NCI-H2171 treated with DMSO at 0.1 percent for 48 hours (cell line): ENCODE results near the gene FAF1.
"Not testable (repeated sequence)": the region's sequence is repeated elsewhere in the genome, so short reads cannot be mapped to it uniquely, and the experiment has no call there.

Source experiments
- DNase-seq: peaks from one replicate; lab custom pipeline; 2025; lab: John Stamatoyannopoulos, UW

FAF1 gene

DNA sequence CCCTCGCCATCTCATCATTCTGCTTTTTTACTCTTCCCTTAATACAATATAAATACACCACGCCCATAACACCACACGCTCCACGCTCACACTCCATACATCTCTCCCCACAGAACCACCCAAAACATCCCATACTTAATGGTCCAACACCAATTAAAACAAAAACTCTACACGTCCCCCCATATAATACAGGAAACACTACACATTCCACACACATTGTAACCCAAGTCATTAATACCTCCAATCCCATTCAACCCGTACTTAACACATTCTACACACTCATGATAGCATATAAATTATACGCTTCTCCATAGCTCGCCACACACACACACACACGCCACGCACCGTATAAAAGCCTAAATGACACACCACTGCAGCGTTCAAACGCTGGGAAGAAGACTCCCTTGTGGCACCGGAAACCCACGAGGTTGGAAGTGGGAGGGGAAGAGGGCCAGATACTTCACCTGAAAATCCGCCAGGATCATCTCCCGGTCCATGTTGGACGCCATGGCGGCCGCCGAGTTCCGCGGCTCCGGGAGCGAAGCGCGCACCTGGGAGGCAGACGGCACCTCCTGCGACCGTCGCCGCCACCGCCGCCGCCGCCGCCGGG is 659 bp downstream of the FAF1 start:
- peak; percentile 51 for DNase-seq

DNA sequence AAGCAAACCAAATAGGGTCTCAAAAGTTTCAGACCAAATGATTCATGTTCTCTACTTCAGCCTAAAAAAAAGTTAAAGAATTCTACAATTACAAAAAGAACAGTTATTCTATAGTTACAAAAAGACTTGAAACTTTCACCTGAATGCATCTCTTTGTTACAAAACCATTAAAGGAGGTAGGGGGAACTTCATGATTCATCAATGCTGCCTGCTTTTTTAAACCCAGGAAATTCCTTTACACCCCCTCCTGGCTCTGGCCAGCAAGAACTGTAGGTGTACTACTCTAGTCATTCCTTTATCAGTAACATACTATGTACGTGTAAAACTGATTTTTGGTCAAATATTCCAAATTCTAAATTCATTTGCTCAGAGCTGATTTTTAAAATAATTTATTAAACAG is 5.0 kb downstream of the FAF1 start:
- no peak for DNase-seq

DNA sequence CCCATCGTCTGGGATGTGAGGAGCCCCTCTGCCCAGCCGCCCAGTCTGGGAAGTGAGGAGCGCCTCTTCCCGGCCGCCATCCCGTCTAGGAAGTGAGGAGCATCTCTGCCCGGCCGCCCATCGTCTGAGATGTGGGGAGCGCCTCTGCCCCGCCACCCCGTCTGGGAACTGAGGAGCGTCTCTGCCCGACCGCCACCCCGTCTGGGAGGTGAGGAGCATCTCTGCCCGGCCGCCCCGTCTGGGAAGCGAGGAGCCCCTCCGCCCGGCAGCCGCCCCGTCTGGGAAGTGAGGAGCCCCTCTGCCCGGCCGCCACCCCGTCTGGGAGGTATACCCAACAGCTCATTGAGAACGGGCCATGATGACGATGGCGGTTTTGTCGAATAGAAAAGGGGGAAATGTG is 7.5 kb downstream of the FAF1 start:
- not testable (repeated sequence) for DNase-seq

DNA sequence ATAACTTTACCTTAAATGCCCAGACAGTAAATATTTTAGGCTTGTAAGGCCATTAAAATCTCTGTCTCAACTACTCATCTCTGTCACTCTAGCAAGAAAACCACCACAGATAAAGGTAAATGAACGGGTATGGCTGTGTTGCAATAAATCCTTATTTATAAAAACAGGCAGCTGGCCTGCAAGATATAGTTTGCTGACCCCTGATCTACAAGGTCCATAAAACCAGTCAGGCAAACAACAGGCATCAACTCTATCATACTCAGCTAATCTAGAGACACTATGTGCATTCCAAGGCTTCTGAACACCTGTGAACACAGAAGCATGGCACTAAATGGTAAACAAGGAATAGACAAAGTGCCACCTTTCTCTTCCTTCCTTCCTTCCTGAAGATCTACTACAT is 9.7 kb downstream of the FAF1 start:
- DNase-seq, result no peak

DNA sequence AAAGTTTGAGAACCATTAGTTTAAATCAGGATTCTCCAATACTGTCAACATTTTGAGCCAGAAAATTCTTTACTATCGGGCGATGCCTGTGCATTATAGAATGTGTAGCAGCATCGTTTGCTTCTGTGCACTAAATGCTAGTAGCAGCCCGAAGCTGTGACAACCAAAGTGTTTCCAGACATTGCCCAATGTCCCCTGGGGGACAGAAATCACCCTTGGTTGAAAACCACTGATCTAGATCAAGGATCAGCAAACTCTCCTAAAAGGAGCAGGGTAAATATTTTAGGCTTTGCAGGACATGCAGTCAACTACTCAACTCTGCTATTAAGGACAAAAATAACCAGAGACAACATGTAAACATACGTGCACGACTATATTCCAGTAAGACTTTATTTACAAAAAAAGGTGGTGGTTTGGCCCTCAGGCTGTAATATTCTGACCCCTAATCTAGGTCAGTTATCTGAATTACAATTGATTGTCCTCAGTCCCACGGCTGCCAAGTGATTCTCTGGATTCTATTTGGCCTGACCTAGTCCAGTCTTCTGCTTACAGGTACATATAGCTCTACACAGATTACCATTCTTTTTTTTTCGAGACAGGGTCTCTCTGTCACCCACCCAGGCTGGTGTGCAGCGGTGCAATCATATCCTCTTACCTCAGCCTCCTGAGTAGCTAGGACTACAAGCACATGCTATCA is 10.6 kb downstream of the FAF1 start:
- DNase-seq, result no peak

DNA sequence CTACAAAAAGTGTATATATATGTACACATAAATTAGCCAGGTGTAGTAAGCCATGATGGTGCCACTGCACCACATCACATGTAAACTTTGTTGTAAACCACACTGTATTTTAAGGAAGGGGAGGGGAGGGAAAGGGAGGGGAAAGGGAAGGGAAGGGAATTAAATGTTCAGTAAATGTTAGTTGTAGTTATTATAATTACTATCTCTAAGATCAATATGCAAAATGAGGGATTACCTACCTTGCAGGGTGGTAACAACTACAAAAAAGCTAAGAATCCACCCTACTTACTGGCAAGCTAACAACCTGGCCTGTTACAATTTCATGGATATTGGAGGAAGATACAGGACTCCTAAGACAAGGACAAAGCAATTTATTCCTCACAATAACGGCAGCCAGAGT is 17.7 kb downstream of the FAF1 start:
- DNase-seq, result no peak

DNA sequence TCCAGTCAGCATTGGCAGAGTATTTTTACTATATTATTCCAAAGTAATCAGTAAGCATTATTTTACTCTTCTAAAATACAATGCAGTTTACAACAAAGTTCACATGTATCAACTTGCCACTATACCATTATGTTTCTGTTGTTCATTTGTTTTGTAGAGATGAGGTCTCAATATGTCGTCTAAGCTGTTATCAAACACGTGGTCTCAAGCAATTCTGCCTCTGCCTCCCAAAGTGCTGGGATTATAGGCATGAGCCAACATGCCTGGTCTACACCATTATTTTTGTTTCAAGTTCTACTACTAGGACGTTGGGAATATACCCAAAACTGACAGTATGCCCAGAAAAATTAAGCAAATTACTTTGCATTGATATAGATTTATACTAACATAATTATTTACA is 19.8 kb downstream of the FAF1 start:
- peak; percentile 60 for DNase-seq

DNA sequence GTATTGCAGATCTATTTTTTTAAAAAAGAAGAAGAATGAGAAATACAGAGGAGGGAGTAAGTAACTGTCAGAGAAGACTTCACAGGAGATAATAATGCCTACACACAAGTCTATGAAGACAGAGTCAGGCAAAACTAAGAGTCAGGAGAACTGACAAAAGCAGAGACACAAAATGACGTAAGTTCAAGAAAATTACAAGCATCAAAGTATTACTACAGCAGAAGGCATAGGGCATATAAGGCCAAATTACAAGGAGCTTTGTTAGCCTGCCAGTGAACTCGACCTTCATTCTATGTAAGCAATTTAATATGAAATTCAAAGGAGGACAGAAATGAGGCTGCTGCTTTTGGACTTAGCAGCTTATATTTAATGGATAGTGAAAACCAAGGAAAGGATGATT is 23.7 kb downstream of the FAF1 start:
- no peak for DNase-seq

DNA sequence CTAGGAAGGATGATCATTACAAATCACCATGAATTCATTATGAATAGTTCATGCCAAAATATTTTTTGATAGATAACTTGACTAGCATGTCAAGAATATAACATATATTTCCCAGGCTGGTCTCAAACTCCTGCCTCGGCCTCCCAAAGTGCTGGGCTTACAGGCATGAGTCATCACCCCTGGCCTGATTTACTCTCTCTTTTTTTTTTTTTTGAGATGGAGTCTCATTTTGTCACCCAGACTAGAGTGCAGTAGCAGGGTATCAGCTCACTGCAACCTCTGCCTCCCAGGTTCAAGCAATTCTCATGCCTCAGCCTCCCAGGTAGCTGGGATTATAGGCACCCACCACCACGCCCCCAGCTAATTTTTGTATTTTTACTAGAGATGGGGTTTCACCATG is 24.8 kb downstream of the FAF1 start:
- not testable (repeated sequence) for DNase-seq

DNA sequence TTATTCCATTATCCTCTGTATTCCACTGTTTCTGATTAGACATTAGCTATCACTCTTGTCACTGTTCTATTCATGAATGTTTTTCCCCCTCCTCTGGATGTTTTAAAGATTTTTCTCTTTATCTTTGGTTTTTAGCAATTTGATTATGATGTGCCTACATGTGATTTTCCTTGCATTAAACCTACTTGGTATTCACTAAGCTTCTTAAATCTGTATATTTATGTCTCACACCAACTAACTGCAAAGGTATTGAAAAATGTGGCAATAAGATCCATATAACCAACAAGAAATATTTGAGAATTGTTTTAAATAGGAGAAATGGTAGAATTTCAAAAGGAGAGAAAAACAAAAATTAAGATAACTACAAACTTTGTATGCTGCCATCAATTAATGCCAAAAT is 25.2 kb downstream of the FAF1 start:
- DNase-seq, result no peak

DNA sequence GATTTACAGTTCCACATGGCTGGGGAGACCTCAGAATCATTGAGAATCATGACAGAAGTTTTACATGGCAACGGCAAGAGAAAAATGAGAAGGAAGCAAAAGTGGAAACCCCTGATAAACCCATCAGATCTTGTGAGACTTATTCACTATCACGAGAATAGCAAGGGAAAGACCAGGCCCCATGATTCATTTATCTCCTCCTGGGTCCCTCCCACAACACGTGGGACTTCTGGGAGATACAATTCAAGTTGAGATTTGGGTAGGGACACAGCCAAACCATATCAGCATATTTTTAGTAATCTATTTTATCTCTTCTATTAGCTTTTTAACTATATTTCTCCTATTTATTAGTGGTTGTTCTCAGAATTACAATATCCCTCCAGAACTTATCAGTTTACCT is 26.3 kb downstream of the FAF1 start:
- not testable (repeated sequence) for DNase-seq

DNA sequence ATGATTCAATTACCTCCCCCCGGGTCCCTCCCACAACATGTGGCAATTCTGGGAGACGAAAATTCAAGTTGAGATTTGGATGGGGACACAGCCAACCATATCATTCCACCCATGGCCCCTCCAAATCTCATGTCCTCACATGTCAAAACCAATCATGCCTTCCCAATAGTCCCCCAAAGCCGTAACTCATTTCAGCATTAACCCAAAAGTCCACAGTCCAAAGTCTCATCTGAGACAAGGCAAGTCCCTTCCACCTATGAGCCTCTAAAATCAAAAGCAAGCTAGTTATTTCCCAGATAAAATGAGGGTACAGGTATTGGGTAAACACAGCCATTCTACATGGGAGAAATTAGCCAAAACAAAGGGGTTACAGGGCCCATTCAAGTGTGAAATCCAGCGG is 28.0 kb downstream of the FAF1 start:
- DNase-seq, result not testable (repeated sequence)

DNA sequence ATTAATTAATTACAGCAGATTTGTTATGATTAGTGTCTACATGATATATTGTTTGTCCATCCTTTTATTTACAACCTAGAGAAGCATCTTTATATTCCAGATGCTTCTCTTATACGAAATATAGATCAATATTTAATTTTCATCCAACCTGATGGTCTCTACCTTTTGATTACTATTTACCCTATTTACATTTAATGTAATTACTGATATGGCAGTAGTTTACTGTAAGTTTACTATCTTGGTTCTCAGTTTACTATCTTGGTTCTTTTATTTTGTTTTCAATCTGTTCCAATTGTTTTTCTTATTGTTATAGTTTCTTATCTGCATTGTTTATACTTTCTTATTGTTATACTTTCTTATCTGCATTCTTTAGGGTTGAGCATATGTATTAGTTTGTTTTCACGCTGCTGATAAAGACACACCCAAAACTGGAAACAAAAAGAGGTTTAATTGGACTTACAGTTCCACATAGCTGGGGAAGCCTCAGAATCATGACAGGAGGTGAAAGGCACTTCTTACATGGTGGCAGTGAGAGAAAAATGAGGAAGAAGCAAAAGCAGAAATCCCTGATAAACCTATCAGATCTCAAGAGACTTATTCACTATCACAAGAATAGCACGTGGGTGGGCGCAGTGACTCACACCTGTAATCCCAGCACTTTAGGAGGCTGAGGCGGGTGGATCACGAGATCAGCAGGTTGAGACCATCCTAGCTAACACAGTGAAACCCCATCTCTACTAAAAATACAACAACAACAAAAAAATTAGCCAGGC is 28.9 kb downstream of the FAF1 start:
- DNase-seq, result no peak

DNA sequence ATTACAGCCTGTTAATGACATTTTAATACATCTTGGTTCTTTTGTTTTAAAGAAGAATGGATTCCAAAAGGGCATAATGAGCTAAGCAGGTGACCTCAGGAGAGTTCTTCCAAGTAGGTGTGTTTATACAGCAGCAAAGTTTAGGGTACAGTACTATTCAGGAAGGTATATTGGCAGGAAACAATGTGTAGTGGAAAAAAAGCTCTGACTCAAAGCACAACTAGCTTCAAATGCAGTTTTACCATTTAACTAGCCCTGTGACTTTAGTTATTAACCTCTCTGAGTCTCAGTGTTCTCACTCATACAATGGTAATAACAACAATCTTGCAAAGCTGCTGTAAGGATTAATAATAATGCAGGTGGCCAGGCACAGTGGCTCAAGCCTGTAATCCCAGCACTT is 29.9 kb downstream of the FAF1 start:
- no peak for DNase-seq

DNA sequence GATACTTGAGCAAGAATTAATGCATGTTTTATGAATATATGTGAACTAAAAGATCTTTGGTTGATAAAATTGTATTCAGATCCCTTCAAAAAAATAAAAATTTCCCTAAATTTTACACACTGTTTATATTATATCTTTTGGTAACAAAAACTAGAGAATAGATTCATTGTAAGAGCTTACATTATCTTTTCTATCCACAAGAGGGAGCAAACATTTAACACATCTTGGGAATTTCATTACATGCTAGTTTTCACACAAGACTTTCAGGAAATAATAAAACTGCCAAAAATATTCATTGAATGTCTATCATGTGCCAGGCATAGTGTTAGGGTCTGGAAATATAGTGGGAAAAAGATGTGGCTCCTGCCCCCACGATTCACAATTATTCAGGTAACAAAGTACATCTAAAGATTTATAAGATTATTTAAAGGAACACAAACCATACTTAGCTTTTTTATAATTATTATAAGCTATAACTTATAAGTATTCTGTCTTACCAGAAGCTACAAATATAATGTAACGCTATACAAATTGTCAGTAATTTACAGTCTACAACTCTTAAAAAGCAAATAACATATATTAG is 30.6 kb downstream of the FAF1 start:
- DNase-seq, result peak; percentile 41

DNA sequence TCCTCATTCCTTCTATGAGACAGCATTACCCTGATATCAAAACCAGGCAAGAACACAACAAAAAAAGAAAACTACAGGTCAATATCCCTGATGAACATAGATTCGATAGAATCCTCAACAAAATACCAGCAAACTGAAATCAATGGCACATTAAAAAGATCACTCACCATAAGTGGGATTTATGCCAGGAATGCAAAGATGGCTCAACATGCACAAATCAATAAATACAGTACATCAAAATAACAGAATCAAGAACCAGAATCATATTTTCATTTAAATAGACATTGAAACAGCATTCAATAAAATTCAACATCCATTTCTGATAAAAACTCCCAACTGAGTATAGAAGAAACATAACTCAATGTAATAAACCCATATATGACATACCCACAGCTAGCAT is 36.5 kb downstream of the FAF1 start:
- no peak for DNase-seq

DNA sequence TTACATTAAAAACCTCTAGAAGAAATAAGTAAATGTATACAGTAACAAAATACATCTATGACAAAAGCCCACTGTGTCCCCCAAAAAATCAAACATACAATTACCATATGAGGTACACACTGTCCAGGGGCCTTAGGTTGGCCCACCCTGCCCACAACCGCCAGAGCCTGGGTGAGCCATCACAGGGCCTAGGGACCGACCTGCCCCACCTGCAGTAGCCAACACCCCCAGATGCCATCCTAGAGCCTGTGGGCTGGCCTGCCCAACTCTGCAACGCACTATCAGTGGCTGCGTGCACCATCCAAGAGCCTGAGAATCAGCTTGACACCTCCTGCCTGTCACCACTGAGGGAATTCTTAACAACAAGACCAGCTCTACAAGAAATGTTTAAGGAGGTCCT is 39.0 kb downstream of the FAF1 start:
- no peak for DNase-seq

DNA sequence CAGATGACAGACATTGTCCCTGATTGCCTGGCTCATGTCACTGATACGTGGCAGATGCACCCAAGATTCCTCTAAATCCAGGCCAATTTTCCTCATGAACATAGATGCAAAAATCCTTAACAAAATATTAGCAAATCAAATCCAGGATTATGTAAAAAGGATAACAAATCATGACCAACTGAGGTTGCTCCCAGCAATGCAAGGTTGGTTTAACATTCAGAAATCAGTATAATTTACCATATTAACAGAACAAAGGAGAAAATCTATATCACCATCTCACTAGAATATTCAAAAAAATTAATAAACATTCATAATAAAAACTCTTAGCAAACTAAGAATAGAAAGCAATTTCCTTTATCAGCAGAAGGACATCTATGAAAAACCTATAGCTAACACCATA is 39.7 kb downstream of the FAF1 start:
- no peak for DNase-seq

DNA sequence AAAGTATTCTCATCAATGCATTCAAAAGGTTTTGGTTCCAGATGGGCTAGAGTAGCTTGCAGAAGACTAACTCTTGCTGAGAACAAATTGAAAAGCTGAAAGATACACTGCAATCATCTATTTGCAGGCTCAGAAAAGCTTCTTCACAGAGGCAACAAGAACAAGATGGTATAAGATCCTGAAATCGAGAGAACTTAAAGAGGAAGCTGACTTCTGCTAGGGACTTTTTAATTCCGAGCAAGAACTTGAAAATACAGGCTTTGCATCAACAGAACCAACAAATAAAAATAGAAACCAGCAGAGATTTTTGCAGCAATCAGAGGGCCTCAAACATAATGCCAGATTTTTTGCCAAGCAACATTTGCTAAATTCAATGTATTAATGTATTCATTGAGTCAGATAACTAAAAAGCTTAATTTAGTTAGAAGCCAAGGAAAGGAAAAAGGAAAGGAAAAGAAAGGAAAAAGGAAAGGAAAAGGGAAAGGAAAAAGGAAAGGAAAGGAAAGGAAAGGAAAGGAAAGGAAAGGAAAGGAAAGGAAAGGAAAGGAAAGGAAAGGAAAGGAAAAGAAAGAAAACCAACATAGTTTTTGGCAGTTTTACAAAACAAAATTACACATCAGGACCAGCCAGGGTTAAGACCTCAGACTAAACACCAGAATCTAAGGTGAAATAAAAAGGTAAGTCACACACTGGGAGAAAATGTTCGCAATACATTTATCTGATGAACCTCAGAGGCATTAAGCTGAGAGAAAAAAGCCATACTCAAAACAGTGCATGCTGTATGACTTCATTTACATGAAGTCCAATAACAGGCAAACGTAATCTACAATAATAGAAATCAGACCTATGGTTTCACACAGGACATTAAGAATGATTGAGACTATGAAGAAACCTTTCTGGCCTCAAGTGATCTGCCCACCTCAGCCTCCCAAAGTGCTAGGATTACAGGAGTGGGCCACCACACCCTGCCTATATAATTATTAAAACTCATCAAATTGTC is 42.6 kb downstream of the FAF1 start:
- DNase-seq, result no peak

DNA sequence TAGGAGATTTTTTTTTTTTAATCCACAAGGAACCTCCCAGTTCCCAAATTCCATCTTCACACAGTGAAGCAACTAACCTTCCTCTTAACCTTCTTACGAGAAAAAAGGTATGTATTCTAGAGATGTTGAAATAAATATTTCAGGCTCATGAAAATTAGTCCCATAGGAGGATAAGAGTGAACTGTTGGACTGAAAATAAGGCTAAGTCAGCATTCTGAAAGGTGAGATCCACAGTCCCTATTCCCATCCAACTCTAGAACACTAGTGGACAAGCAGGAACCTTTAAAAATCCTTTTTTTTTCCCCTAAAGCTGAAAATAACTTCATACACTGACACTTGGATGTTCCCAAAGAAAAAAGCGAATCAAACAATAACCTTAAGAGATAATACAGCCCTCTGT is 44.4 kb downstream of the FAF1 start:
- DNase-seq, result no peak

DNA sequence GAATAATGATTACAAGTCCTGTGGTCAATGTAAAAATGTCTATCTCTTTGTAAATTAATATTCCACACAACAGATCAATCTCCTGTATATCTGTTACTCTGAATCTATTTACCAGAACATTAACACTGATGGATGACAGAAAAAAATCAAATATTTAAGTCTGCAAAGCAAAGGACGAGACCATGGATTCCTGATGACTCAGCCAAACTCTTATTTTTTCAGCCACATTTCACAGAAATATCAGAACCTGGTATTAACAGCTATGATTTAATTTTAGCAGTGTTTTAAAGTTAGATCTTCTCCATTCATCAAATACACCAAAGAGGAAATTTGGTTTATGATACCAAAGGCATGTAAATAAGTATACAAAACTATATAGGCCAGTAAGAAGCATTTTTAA is 46.1 kb downstream of the FAF1 start:
- no peak for DNase-seq

DNA sequence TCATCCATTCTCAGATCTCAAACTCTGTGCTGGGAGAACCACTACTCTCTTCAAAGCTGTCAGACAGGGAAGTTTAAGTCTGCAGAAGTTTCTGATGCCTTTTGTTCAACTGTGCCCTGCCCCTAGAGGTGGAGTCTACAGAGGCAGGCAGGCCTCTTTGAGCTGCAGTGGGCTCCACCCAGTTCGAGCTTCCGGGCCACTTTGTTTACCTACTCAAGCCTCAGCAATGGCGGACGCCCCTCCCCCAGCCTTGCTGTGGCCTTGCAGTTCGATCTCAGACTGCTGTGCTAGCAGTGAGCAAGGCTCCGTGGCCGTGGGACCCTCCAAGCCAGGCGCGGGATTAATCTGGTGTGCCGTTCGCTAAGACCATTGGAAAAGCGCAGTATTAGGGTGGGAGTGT is 49.7 kb downstream of the FAF1 start:
- not testable (repeated sequence) for DNase-seq
